ENCODE measurements around the gene HTR2B.
"Not testable (repeated sequence)": the region's sequence is repeated elsewhere in the genome, so short reads cannot be mapped to it uniquely, and the experiment has no call there.

Gene HTR2B

DNA sequence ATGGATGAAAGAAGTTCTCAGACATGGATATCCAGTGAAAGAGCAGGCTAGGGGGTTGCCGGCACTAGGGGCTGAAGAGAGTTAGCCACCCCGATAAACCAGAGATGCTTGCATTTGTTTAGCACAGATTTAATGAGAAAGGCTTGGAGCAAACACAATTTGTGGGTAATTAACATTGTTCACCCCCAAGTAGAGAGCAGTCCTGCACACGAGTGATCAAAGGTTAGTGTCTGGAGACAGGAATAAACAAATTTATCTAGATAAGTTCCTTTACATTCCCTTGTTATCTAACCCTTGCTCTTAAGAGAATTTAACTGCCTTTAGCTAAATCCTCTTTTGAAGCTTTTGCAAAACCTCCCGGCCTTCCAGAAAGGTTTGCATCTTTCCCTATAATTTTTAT lies 23.9 kb downstream of the HTR2B start:
- Histone ChIP-seq H3K36me3 (ENCODE audit: control insufficient read depth in 1 of 2, insufficient read depth in 2 of 2, low read length in 2 of 2) (peaks cover 10 to 42% of the 10 kb centered on the region in 2 donors), H3K27ac (ENCODE audit: low read depth, low read length) (no peak overlapping the region), H3K27me3 (ENCODE audit: control insufficient read depth in 1 of 2, insufficient read depth in 2 of 2, low read length in 2 of 2) (no peaks in the 10 kb centered on the region), H3K9me3 (ENCODE audit: control insufficient read depth in 1 of 2, low read length in 2 of 2) (peaks cover 23% of the 10 kb centered on the region in 2 donors), H3K4me1 (ENCODE audit: control insufficient read depth in 1 of 2, insufficient read depth in 2 of 2, low read length in 2 of 2) (peaks cover 7 to 8% of the 10 kb centered on the region in 2 donors), H3K4me3 (ENCODE audit: low read depth in 1 of 2, low read length in 2 of 2) (peak overlapping the region in 1 of 2 donors; percentile 33), H3K9ac (ENCODE audit: low read depth in 1 of 2, low read length in 2 of 2) (no peak overlapping the region)

DNA sequence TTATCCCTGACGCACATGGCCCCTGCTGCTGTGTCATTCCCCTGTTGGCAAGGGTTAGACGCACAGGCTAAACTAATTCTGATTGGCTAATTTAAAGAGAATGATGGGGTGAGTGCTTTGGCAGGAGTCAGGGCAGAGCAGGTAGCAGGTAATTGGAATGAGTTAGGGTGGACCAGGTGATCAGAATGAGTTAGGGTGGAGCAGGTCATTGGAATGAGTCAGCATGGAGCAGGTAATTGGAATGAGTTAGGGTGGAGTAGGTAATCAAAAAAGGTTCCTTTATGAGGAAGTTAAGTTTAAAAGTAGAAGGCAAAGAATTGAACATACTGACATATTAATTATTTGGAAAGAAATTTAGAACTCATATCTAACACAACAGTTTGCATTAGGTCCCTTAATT lies 24.5 kb downstream of the HTR2B start:
- not testable (repeated sequence) for H3K27me3 ChIP-seq (ENCODE audit: control insufficient read depth in 1 of 2, insufficient read depth in 2 of 2, low read length in 2 of 2); H3K9ac ChIP-seq (ENCODE audit: low read depth in 1 of 2, low read length in 2 of 2); H3K27ac ChIP-seq (ENCODE audit: low read depth, low read length)
- peaks cover 8 to 11% of the 10 kb centered on the region in 2 donors for H3K4me1 ChIP-seq (ENCODE audit: control insufficient read depth in 1 of 2, insufficient read depth in 2 of 2, low read length in 2 of 2)
- peaks cover 23% of the 10 kb centered on the region in 2 donors for H3K9me3 ChIP-seq (ENCODE audit: control insufficient read depth in 1 of 2, low read length in 2 of 2)
- peaks cover 10 to 42% of the 10 kb centered on the region in 2 donors for H3K36me3 ChIP-seq (ENCODE audit: control insufficient read depth in 1 of 2, insufficient read depth in 2 of 2, low read length in 2 of 2)
- H3K4me3 ChIP-seq (ENCODE audit: low read depth in 1 of 2, low read length in 2 of 2): peak overlapping the region in 1 of 2 donors; percentile 33

DNA sequence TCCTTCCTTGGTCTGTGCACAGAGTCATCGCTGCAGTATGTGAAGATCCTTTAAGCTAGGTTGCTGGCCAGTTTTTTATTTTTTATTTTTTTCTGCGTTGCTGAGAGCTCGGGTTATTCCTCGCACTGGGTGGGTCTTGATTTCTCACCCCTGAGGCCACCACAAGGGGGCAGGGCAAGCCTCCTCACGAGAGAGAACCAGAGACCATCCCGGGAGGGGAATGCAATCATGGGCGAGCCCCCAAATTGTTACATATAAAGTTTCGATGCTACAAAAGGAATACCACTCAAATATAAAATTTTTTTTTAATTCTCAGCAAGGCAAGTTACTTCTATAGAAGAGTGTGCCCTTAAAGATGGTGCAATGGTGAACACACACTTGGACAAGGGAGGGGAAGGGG lies 24.9 kb downstream of the HTR2B start:
- Histone ChIP-seq H3K36me3 (ENCODE audit: control insufficient read depth in 1 of 2, insufficient read depth in 2 of 2, low read length in 2 of 2) (peaks cover 10 to 42% of the 10 kb centered on the region in 2 donors), H3K4me3 (ENCODE audit: low read depth in 1 of 2, low read length in 2 of 2) (peak overlapping the region in 1 of 2 donors; percentile 33)

DNA sequence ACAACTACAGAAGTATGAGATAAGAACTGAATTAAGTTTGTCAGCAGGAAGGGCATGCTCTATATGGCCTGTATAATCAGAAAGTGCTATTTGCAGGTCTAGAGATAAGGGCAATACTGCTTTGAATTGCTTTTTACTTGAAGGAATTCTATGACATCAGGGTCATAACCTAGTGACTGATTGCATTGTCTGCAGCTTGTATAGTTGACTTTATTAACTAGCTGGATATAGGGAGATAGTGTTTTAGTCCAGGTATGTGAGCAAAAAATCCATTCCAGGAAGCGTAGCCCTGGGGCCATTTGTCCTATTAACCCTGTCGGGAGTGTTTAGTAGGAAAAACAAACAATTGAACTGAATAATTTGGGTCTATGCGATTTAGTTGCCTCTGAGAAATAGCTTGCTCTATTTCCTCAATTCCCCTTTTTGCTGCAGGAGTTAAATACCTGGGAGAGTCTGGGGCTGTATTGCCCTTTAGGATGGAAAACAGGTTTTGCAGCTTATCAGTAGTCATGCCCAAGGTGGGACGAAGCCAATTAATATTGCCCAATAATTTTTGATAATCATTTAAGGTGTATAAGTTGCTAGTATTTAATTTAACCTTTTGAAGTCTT lies 30.0 kb downstream of the HTR2B start:
- H3K36me3 ChIP-seq (ENCODE audit: control insufficient read depth in 1 of 2, insufficient read depth in 2 of 2, low read length in 2 of 2): peaks cover 10 to 43% of the 10 kb centered on the region in 2 donors
- H3K27ac ChIP-seq (ENCODE audit: low read depth, low read length): no peak overlapping the region
- no peak overlapping the region for H3K9ac ChIP-seq (ENCODE audit: low read depth in 1 of 2, low read length in 2 of 2)

More for the DNA sequence above, 24.9 kb downstream of the HTR2B start:
- peaks cover 8 to 13% of the 10 kb centered on the region in 2 donors for H3K4me1 ChIP-seq (ENCODE audit: control insufficient read depth in 1 of 2, insufficient read depth in 2 of 2, low read length in 2 of 2)
- no peak overlapping the region for H3K27ac ChIP-seq (ENCODE audit: low read depth, low read length)
- H3K9me3 ChIP-seq (ENCODE audit: control insufficient read depth in 1 of 2, low read length in 2 of 2): peaks cover 23% of the 10 kb centered on the region in 2 donors
- no peaks in the 10 kb centered on the region for H3K27me3 ChIP-seq (ENCODE audit: control insufficient read depth in 1 of 2, insufficient read depth in 2 of 2, low read length in 2 of 2)
- H3K9ac ChIP-seq (ENCODE audit: low read depth in 1 of 2, low read length in 2 of 2): no peak overlapping the region

DNA sequence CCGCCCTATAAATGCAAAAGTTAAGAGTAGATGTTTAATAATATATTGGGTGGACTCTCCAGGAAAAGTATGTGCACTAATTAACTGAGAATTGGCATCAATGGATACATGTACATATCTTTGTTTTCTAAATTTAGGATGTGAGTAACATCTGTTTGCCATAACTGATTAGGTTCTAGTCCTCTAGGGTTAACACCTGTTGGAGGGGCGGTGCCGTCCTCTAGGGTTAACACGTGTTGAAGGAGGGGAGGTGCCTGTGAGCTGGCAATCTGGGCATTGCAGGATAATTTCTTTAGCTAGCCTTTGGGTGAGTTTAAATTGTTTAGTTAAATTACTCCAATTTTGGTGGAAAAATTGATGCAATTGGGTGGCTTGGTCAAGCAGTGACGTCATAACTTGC lies 30.9 kb downstream of the HTR2B start:
- Histone ChIP-seq H3K9me3 (ENCODE audit: control insufficient read depth in 1 of 2, low read length in 2 of 2) (peaks cover 4 to 5% of the 10 kb centered on the region in 2 donors), H3K36me3 (ENCODE audit: control insufficient read depth in 1 of 2, insufficient read depth in 2 of 2, low read length in 2 of 2) (peaks cover 4 to 40% of the 10 kb centered on the region in 2 donors), H3K9ac (ENCODE audit: low read depth in 1 of 2, low read length in 2 of 2) (no peak overlapping the region), H3K4me1 (ENCODE audit: control insufficient read depth in 1 of 2, insufficient read depth in 2 of 2, low read length in 2 of 2) (peaks cover 14 to 16% of the 10 kb centered on the region in 2 donors), H3K4me3 (ENCODE audit: low read depth in 1 of 2, low read length in 2 of 2) (no peak overlapping the region), H3K27ac (ENCODE audit: low read depth, low read length) (no peak overlapping the region), H3K27me3 (ENCODE audit: control insufficient read depth in 1 of 2, insufficient read depth in 2 of 2, low read length in 2 of 2) (no peaks in the 10 kb centered on the region)

More for the DNA sequence above, 30.0 kb downstream of the HTR2B start:
- peaks cover 13 to 14% of the 10 kb centered on the region in 2 donors for H3K9me3 ChIP-seq (ENCODE audit: control insufficient read depth in 1 of 2, low read length in 2 of 2)
- H3K4me3 ChIP-seq (ENCODE audit: low read depth in 1 of 2, low read length in 2 of 2): no peak overlapping the region
- H3K4me1 ChIP-seq (ENCODE audit: control insufficient read depth in 1 of 2, insufficient read depth in 2 of 2, low read length in 2 of 2): peaks cover 11 to 12% of the 10 kb centered on the region in 2 donors
- H3K27me3 ChIP-seq (ENCODE audit: control insufficient read depth in 1 of 2, insufficient read depth in 2 of 2, low read length in 2 of 2): no peaks in the 10 kb centered on the region

DNA sequence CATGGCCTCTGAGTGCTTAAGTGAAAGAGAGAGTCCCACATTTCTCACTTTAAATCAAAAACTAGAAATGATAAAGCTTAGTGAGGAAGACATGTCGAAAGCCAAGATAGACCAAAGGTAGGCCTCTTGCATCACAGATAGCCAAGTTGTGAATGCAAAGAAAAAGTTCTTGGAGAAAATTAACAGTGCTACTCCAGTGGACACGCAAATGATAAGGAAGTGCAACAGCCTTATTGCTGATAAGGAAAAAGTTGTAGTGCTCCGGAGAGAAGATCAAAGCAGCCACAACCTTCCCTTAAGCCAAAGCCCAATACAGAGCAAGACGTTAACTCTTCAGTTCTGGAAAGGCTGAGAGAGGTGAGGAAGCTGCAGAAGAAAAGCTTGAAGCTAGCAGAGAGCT lies 36.1 kb downstream of the HTR2B start:
- Histone ChIP-seq H3K9me3 (ENCODE audit: control insufficient read depth in 1 of 2, low read length in 2 of 2) (no peaks in the 10 kb centered on the region), H3K27me3 (ENCODE audit: control insufficient read depth in 1 of 2, insufficient read depth in 2 of 2, low read length in 2 of 2) (no peaks in the 10 kb centered on the region), H3K36me3 (ENCODE audit: control insufficient read depth in 1 of 2, insufficient read depth in 2 of 2, low read length in 2 of 2) (peaks cover 26 to 64% of the 10 kb centered on the region in 2 donors), H3K9ac (ENCODE audit: low read depth in 1 of 2, low read length in 2 of 2) (no peak overlapping the region), H3K4me1 (ENCODE audit: control insufficient read depth in 1 of 2, insufficient read depth in 2 of 2, low read length in 2 of 2) (peaks cover 9 to 16% of the 10 kb centered on the region in 2 donors), H3K27ac (ENCODE audit: low read depth, low read length) (no peak overlapping the region), H3K4me3 (ENCODE audit: low read depth in 1 of 2, low read length in 2 of 2) (no peak overlapping the region)

DNA sequence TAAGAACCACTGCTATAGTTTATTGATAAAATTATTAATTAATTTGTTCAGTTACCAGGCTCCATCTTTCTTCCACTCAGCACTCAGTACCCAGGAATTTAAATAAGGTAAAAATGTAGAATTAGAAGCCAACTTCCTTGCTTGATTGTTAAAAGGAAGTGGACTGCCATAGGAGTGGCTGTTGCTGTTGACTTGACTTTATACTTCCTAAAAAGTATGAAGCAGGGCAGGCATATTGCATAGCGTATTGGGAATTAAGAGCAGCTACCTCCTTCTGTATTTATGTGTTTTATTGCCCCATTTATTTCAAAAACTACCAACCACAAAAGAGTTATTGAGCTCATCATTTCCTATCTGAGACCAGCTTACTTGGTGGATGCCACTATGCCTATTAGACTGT lies 40.3 kb downstream of the HTR2B start:
- H3K36me3 ChIP-seq (ENCODE audit: control insufficient read depth in 1 of 2, insufficient read depth in 2 of 2, low read length in 2 of 2): peaks cover 38 to 90% of the 10 kb centered on the region in 2 donors
- H3K9me3 ChIP-seq (ENCODE audit: control insufficient read depth in 1 of 2, low read length in 2 of 2): no peaks in the 10 kb centered on the region
- no peak overlapping the region for H3K27ac ChIP-seq (ENCODE audit: low read depth, low read length)
- no peak overlapping the region for H3K4me3 ChIP-seq (ENCODE audit: low read depth in 1 of 2, low read length in 2 of 2)
- H3K4me1 ChIP-seq (ENCODE audit: control insufficient read depth in 1 of 2, insufficient read depth in 2 of 2, low read length in 2 of 2): peaks cover 9 to 14% of the 10 kb centered on the region in 2 donors
- no peak overlapping the region for H3K9ac ChIP-seq (ENCODE audit: low read depth in 1 of 2, low read length in 2 of 2)
- H3K27me3 ChIP-seq (ENCODE audit: control insufficient read depth in 1 of 2, insufficient read depth in 2 of 2, low read length in 2 of 2): no peaks in the 10 kb centered on the region

DNA sequence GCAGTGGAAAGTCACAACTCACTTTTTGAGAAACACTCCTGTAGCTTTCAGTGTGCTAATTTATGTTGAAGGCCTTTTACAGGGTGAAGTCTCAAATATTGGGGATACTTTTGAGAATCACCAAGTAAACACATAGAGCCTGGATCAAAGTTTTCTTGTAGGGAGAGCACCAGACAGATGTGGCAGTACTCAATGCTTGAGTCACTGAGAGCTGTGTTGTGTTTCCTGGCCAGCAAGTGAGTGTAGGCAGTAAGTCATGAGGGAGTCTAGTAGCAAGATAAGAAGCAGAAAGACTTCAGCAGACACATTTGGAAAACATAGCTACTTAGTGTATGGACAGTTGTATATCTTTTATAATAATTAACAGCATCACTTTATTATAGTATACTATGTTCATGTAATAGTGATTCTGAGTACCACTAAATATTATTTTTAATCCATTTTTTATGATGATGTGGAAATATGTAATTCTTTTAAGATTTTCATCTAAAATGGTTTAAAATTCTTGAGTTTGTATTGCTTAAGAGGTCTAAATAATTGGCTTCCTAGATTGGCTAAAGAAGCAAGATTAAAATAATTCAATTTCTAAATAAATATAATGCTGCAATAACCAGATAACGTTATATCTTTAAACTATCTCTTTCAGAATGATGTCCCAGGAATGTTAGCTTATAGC lies 55.3 kb downstream of the HTR2B start:
- Histone ChIP-seq H3K27me3 (ENCODE audit: control insufficient read depth in 1 of 2, insufficient read depth in 2 of 2, low read length in 2 of 2) (no peaks in the 10 kb centered on the region), H3K4me3 (ENCODE audit: low read depth in 1 of 2, low read length in 2 of 2) (no peak overlapping the region), H3K27ac (ENCODE audit: low read depth, low read length) (no peak overlapping the region), H3K4me1 (ENCODE audit: control insufficient read depth in 1 of 2, insufficient read depth in 2 of 2, low read length in 2 of 2) (peaks cover 9 to 10% of the 10 kb centered on the region in 2 donors), H3K36me3 (ENCODE audit: control insufficient read depth in 1 of 2, insufficient read depth in 2 of 2, low read length in 2 of 2) (peaks cover 28 to 64% of the 10 kb centered on the region in 2 donors), H3K9me3 (ENCODE audit: control insufficient read depth in 1 of 2, low read length in 2 of 2) (no peaks in the 10 kb centered on the region), H3K9ac (ENCODE audit: low read depth in 1 of 2, low read length in 2 of 2) (no peak overlapping the region)

DNA sequence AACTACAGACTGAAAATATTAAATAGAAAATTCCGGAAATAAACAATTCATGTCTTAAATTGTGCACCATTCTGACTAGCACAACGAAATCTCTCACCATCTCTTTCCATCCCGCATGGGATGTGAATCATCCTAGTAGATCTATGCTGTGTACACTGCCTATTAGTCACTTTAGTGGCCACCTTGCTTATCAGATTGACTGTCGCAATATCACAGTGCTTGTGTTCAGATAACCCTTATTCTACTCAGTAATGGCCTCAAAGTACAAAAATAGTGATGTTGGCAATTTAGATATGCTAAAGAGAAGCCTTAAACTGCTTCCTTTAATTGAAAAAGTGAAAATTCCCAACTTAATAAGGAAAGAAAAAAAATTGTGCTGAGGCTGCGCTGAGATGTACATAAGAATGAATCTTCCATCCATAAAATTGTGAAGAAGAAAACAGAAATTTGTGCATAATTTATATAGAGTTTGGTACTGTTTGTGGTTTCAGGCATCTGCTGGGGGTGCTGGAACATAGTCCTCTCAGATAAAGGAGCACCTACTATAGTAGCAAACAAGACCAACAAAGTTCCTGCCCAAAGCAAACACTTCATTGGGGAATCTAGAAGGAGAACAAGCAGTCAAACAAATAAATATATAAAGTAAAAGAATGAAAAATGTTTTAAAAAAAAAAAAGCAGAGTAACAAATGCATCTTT lies 56.2 kb downstream of the HTR2B start:
- H3K4me3 ChIP-seq (ENCODE audit: low read depth in 1 of 2, low read length in 2 of 2): no peak overlapping the region
- H3K4me1 ChIP-seq (ENCODE audit: control insufficient read depth in 1 of 2, insufficient read depth in 2 of 2, low read length in 2 of 2): peaks cover 9 to 10% of the 10 kb centered on the region in 2 donors
- H3K9ac ChIP-seq (ENCODE audit: low read depth in 1 of 2, low read length in 2 of 2): no peak overlapping the region
- peaks cover 33 to 72% of the 10 kb centered on the region in 2 donors for H3K36me3 ChIP-seq (ENCODE audit: control insufficient read depth in 1 of 2, insufficient read depth in 2 of 2, low read length in 2 of 2)
- no peak overlapping the region for H3K27ac ChIP-seq (ENCODE audit: low read depth, low read length)
- no peaks in the 10 kb centered on the region for H3K27me3 ChIP-seq (ENCODE audit: control insufficient read depth in 1 of 2, insufficient read depth in 2 of 2, low read length in 2 of 2)
- H3K9me3 ChIP-seq (ENCODE audit: control insufficient read depth in 1 of 2, low read length in 2 of 2): no peaks in the 10 kb centered on the region

DNA sequence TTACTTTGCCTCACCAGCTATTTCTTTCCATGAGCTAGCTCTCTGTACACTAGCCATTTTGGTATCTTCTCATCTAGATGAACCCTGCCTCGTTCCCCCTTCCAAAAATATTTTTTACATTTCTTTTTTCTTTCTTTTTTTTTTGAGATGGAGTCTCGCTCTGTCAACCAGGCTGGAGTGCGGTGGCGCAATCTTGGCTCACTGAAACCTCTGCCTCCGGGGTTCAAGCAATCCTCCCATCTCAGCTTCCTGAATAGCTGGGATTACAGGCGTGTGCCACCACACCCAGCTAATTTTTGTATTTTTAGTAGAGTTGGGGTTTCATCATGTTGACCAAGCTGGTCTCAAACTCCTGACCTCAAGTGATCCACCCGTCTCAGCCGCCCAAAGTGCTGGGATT lies 57.3 kb downstream of the HTR2B start:
- H3K27me3 ChIP-seq (ENCODE audit: control insufficient read depth in 1 of 2, insufficient read depth in 2 of 2, low read length in 2 of 2); H3K4me1 ChIP-seq (ENCODE audit: control insufficient read depth in 1 of 2, insufficient read depth in 2 of 2, low read length in 2 of 2): not testable (repeated sequence)
- peaks cover 38 to 77% of the 10 kb centered on the region in 2 donors for H3K36me3 ChIP-seq (ENCODE audit: control insufficient read depth in 1 of 2, insufficient read depth in 2 of 2, low read length in 2 of 2)

More for the DNA sequence above, 57.3 kb downstream of the HTR2B start:
- not testable (repeated sequence) for H3K4me3 ChIP-seq (ENCODE audit: low read depth in 1 of 2, low read length in 2 of 2); H3K9ac ChIP-seq (ENCODE audit: low read depth in 1 of 2, low read length in 2 of 2); H3K9me3 ChIP-seq (ENCODE audit: control insufficient read depth in 1 of 2, low read length in 2 of 2); H3K27ac ChIP-seq (ENCODE audit: low read depth, low read length)

All from duodenal mucosa (tissue), 2 donors.